Colonic mucosa (tissue), 4 donors: ENCODE measurements around the gene SLC27A1. TPM values are rescaled to one million over a fixed set of nuclear protein-coding genes. Genes with fewer than 3 reads are reported as not detected.

Experiments used
- DNase-seq: peaks from one replicate; pipeline ENCODE4 v3.0.0-alpha.2; 2020
- H3K27ac ChIP-seq: fragments of 200-600 bp; one replicate; pipeline ENCODE4 v1.8.0; 2021
- H3K27me3 ChIP-seq: fragments of 200-600 bp; one replicate; pipeline ENCODE4 v1.8.0; 2021
- H3K36me3 ChIP-seq: fragments of 200-600 bp; one replicate; pipeline ENCODE4 v1.8.0; 2021
- H3K4me1 ChIP-seq: fragments of 200-600 bp; one replicate; pipeline ENCODE4 v1.8.0; 2021; ENCODE audit warnings: mild to moderate bottlenecking
- H3K4me3 ChIP-seq: fragments of 200-600 bp; one replicate; pipeline ENCODE4 v1.8.0; 2021
- H3K9ac ChIP-seq, 2 donors: one replicate each; pipeline ENCODE4 v1.7.0; 2013; ENCODE audit warnings: control low read depth in 2 of 2, low read depth in 2 of 2, low read length in 2 of 2
- H3K9me3 ChIP-seq: fragments of 200-600 bp; one replicate; pipeline ENCODE4 v1.8.0; 2021
- intact Hi-C: fragments of 100-400 bp; cut with DNase I; formaldehyde crosslinking; loops from one replicate; pipeline ENCODE4 v1.14.1; 2022
- total RNA-seq, 2 donors: library from RNA; stranded (reverse); fragmentation: NEBNext Ultra II Directional in 1 of 2; extraction: Animal tissue kit (Norgen Biotek cat#: 25700) in 1 of 2; gene quantifications; one replicate each; pipeline ENCODE4 v1.2.1, GENCODE V29; 2021
- TF ChIP-seq, protein P1 (sequence below): fragments of 200-600 bp; IDR thresholded peaks from one replicate; pipeline ENCODE4 v1.8.0; 2022; ENCODE audit warnings: antibody characterized with exemption, mild to moderate bottlenecking
- donor health status: healthy.
- donor health status: DM: no; HTN: no; CAD: no.
- donor health status: DM: no; HTN: no; CAD: no.

The SLC27A1 gene
- total RNA-seq, 2 donors from 2014 or later, result 4.2 to 5.1 TPM

DNA sequence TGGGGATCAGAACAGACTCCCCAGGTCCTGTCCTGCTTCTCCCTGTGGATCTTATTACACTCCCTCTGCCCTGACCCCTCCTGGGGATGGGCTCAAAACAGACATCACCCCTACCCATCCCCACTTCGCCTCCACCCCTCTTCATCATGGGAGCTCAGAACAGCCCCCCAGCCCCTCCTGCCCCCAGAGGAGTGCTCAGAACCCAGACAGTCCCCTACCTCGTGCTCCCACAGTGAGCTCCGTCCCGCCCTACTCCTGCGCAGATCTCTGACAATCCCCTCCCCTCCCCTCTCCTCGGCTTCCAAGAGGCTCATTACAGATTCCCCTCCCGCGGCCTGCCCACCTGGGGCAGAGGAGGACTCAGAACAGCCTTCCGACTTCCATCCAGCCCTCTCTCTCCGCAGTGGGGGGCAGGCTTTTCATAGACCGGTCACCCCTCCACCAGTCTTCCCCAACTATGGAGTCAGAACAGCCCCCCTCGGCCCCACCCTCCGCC is 15.7 kb upstream of the SLC27A1 start:
- no peaks in the 10 kb centered on the region for H3K4me1 ChIP-seq
- no peaks in the 10 kb centered on the region for H3K36me3 ChIP-seq
- no peaks in the 10 kb centered on the region for H3K9me3 ChIP-seq
- H3K4me3 ChIP-seq, result no peak overlapping the region
- no peak overlapping the region for H3K9ac ChIP-seq
- TF ChIP-seq, protein P1, sequence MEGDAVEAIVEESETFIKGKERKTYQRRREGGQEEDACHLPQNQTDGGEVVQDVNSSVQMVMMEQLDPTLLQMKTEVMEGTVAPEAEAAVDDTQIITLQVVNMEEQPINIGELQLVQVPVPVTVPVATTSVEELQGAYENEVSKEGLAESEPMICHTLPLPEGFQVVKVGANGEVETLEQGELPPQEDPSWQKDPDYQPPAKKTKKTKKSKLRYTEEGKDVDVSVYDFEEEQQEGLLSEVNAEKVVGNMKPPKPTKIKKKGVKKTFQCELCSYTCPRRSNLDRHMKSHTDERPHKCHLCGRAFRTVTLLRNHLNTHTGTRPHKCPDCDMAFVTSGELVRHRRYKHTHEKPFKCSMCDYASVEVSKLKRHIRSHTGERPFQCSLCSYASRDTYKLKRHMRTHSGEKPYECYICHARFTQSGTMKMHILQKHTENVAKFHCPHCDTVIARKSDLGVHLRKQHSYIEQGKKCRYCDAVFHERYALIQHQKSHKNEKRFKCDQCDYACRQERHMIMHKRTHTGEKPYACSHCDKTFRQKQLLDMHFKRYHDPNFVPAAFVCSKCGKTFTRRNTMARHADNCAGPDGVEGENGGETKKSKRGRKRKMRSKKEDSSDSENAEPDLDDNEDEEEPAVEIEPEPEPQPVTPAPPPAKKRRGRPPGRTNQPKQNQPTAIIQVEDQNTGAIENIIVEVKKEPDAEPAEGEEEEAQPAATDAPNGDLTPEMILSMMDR, result no peak
- no peak overlapping the region for H3K27ac ChIP-seq
- peaks cover 18% of the 10 kb centered on the region for H3K27me3 ChIP-seq
- DNase-seq, result no peak
- intact Hi-C loops, result no loop called here

- no peak overlapping the region for H3K4me3 ChIP-seq
- intact Hi-C loops, result no loop called here
- no peak overlapping the region for H3K9ac ChIP-seq
- no peak for DNase-seq
- H3K27ac ChIP-seq, result no peak overlapping the region
- no peaks in the 10 kb centered on the region for H3K4me1 ChIP-seq
- peaks cover 18% of the 10 kb centered on the region for H3K27me3 ChIP-seq
- no peaks in the 10 kb centered on the region for H3K9me3 ChIP-seq
- no peaks in the 10 kb centered on the region for H3K36me3 ChIP-seq
- TF ChIP-seq, protein P1, result no peak
These were observed 14.8 kb upstream of the SLC27A1 start for GRCh38 chr19:17455308-17456123.

GRCh38 chr19:17456127-17456526 is 14.2 kb upstream of the SLC27A1 start:
- Histone ChIP-seq H3K4me3 (no peak overlapping the region), H3K9me3 (no peaks in the 10 kb centered on the region), H3K9ac (no peak overlapping the region), H3K36me3 (no peaks in the 10 kb centered on the region), H3K27ac (no peak overlapping the region), H3K4me1 (no peaks in the 10 kb centered on the region), H3K27me3 (peaks cover 18% of the 10 kb centered on the region)
- TF ChIP-seq, protein P1, result no peak
- intact Hi-C loops, result no loop called here
- DNase-seq, result no peak

DNA sequence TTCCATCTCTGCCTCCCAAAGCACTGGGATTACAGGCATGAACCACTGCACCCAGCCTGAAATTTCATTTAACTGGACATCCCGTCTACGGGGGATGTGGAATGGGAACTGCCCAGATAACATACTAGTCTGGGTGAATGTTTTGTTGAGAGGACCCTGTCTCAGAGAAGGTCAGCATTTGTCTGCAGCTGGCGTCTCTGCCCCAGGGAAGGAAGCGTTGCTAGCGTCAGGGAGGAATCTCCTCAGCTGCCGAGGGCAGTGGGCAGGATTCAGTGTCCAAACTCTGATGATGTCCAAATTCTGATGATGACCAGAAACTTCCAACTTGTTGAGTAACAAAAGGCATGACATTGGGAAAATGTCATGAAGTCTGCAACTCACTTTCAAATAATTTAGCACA is 12.7 kb upstream of the SLC27A1 start:
- H3K4me3 ChIP-seq, result no peak overlapping the region
- DNase-seq, result no peak
- intact Hi-C loops, result no loop called here
- H3K27ac ChIP-seq, result no peak overlapping the region
- TF ChIP-seq, protein P1, result no peak
- H3K4me1 ChIP-seq, result no peaks in the 10 kb centered on the region
- no peak overlapping the region for H3K9ac ChIP-seq
- peaks cover 18% of the 10 kb centered on the region for H3K27me3 ChIP-seq
- no peaks in the 10 kb centered on the region for H3K9me3 ChIP-seq
- no peaks in the 10 kb centered on the region for H3K36me3 ChIP-seq

DNA sequence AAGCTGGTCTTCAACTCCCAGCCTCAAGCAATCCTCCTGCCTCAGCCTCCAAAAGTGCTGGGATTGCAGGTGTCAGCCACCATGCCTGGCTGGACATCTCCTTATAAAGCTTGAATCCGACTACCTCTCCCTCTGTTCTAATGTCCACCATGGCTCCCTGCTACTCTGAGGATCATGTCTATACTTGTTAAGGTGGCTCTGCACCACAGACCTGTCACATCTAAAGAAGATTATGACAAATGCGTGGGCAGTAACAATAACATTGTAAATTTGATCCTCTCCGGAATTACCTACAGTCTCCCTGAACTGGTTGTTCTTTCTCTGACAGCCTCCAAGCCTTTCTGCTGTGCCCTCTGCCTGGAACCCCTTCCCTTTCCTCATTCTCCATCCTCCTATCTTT is 11.4 kb upstream of the SLC27A1 start:
- H3K9ac ChIP-seq, result no peak overlapping the region
- intact Hi-C loops, result no loop called here
- H3K9me3 ChIP-seq, result no peaks in the 10 kb centered on the region
- H3K27me3 ChIP-seq, result peaks cover 18% of the 10 kb centered on the region
- no peaks in the 10 kb centered on the region for H3K36me3 ChIP-seq
- no peaks in the 10 kb centered on the region for H3K4me1 ChIP-seq
- no peak overlapping the region for H3K27ac ChIP-seq
- H3K4me3 ChIP-seq, result no peak overlapping the region
- no peak for DNase-seq
- TF ChIP-seq, protein P1, result no peak
